HG03139 (cell line): Measurements from ENCODE around the gene DNAJA4.

Experiments used
- ATAC-seq: cut with Tn5 transposase; IDR thresholded peaks from one replicate; pipeline ENCODE4 v1.9.1; 2021; ENCODE audit not compliant: unreplicated experiment

DNAJA4 gene

GRCh38 chr15:78313383-78313782 lies 49.0 kb downstream of the DNAJA4 start:
- no peak for ATAC-seq

DNA sequence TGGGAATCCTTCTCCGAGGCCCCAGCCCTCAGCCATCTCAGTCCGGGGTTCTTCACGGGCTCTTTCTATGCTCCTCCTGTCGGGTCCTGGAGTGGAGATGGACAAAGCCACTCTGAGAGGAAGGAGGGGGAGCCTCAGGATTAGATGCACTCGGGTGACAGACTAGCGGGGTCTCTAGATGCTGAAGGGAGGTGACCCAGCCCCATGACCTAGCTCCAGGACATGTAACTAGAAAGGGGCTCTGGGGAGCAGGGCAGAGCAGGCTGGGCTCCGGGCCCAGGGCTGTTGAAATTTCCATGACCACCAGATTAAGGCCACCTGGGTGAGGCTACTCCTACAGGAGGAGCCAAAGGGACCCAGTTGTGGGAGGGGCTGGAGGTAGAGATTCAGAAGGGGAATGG lies 49.8 kb downstream of the DNAJA4 start:
- ATAC-seq: no peak

DNA sequence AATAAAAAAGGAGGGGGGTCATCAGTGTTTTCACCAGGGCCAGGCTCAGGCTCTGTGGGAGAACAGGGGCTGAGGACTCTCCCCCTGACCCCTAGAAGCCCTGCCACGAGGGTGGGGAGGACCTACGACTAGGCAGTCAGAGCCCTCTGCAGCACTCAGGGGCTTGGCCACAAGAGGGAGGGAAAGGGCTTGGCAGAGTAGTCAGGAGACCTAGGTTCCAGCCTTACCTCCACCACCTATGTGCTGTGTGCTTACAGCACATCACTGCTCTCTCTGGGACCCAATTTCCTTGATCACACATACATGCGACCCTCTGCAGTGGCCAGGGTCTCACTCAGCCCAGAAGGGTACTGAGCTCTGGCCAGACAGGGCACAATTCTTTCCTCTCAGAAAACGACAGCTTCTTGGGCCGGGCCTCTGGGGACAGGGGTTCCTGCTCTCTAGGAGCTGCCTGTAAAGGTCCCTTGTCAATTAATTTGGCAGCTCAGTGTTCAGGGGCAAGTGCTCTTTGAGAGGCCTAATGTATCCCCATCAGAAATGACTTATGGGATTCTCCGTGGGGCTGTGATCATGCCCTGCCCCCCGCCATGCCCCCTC lies 51.4 kb downstream of the DNAJA4 start:
- no peak for ATAC-seq

DNA sequence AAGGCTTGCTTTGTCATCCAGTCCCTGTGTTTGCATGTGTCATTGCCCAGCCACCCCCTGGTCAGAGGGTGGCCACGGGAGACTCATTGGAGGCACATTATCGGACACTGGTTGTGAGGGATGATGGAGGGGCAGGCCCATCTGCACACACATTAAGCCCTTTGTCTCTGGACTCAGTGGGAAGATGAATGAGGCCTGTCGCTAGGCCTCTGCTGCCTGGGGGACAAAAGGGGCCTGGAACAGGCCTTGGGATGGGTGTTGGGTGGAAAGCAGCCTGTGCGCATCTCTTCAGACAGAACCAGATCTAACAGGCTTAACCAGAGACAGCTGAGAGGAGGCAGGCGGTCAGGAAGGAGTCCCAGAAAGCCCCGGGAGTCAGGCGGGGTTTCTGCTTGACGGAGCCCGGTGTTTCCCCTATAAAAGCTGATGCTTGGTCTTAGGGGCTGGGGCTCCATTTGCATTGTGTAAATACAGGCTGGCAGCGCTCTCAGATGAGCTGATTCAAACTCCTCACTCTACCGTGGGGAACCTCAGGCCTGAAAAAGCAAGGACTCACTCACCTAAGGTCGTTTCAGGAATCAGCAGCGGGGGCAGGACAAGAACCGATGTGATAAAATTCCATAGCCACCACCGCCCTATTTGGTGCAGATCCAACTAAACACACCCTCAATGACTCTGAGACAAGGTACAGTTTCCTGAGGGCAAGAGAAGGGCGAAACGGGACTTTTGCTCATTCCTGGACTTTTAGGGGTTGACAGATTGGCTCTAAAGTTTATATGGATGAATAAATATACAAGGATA lies 52.1 kb downstream of the DNAJA4 start:
- no peak for ATAC-seq

- ATAC-seq: no peak
Measured at GRCh38 chr15:78317145-78317836, 52.9 kb downstream of the DNAJA4 start.

GRCh38 chr15:78319588-78319987 lies 55.2 kb downstream of the DNAJA4 start:
- no peak for ATAC-seq

DNA sequence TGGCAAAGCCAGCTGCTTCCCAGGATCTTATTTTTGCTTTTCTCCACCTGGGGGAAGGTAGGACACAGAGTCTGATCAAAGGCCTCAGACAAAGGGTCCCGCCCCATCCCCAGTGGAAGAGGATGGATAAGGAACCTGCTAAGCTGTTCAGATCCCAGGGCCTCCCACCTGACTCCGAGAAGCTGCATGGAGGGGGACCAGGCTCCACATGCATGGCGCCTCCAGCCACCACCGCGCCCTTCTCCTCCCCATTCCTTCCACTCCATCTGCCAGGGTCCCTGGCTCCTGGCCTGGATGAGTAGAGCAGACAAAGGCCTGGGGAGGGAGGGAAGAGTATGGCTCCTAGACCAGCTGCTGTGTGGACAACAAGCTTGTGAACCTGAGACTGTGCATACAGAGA lies 55.8 kb downstream of the DNAJA4 start:
- no peak for ATAC-seq

DNA sequence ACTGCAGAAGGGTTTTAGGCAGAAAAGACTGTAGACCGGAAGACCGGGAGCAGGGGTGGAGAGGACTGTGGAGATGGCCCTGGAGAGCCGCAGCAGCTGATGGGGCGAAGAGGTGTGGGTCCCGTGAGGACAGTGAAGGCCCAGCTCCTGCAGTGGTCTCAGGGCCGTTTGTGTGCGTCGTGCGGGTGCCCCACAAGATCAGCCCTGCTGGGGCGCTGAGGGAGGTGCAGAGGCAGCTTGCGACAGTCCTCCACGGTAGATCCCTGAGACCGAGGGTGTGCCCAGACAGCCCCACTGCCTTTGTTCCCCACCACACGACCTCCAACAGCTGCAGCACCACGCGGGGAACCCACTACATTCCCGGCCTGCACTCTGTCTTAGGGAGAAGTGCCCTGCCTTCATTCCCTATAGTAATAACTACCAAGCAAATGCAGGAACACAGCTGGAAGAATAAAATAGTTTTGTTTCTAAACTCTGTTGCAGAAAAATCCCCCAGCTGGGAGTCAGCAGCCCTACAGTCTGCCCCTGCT lies 56.7 kb downstream of the DNAJA4 start:
- no peak for ATAC-seq

DNA sequence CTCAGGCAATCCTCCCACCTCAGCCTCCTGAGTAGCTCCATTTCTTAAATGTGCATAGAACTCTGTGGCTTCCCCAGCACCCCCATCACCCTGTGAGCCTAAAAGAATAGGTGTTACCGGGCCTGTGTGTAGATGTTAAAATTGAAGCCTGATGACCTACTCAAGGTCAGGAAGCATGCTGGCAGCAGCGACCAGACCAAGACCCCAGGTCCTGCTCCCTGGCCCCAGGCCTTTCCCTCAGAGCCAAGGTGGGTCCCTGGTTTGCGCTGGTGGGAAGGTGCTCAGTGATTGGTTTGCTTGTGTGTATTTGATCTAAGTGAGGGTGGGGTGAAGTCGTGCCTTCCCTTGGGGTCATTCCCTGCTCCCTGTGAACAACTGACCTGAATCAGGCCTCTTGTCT lies 57.4 kb downstream of the DNAJA4 start:
- ATAC-seq: no peak

- ATAC-seq: no peak
Measured at GRCh38 chr15:78322243-78322642, 57.9 kb downstream of the DNAJA4 start.

GRCh38 chr15:78322724-78323521 lies 58.6 kb downstream of the DNAJA4 start:
- no peak for ATAC-seq

DNA sequence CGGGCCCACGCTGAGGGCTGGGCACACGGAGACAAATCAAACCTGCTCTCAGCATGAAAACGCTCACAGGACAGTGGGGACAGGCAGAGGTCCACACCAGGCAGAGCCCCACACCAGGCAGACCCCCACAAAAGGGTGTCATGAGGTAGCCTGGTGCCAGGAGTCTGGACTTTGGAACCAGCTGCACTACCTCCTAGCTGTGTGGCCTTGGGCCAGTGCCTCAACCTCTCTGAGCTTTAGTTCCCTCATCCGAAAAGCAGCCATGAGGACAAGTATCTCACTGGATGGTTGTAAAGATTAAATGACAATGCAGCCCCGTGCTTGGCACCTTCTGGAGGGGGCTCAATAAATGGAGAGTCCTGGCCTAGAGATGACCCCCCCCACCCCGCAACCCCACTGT lies 59.3 kb downstream of the DNAJA4 start:
- no peak for ATAC-seq

DNA sequence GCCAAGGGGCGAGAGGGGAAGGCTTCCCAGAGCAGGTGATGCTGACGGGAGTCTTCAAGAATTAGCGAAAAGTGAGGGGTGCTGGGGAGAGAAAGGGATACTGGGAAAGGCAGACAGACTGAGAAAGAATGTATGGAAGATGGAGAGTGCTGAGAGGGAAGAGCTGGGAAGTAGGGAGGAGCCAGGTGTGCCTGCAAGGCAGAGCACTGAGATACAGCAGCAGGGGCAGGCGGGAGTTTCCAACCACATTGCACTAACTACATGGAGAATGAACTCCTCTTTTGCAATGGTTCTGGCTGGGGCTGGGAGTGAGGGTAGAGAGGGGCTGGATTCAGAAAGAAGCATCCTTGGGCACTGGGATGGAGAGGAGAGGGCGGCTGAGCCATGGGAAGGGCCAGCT lies 59.8 kb downstream of the DNAJA4 start:
- no peak for ATAC-seq

- ATAC-seq: no peak
Measured at GRCh38 chr15:78325092-78325843, 60.9 kb downstream of the DNAJA4 start.

- ATAC-seq: no peak
Measured at GRCh38 chr15:78327466-78327865, 63.1 kb downstream of the DNAJA4 start.

DNA sequence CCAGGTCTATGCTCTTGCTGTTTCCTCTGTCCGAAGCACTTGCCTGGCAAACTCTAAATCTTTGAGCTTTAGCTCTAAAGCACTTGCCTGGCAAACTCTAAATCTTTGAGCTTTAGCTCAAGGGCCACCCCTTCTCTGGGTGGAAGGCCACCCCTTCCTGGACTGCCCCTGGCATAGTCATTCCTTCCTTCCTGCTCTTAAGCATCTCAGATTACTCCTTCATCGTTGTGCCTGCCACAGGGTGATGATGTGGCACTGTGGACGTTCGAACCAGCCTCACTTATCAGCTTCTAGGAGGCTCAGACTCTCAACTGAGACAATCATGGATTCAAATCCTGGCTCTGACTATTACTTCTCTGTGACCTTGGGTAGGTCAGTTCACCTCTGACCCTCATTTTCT lies 65.3 kb downstream of the DNAJA4 start:
- no peak for ATAC-seq
